Adrenal gland (tissue), 12 donors: Measurements from ENCODE around the gene MYO18A. TPM values are rescaled to one million over a fixed set of nuclear protein-coding genes. Genes with fewer than 3 reads are reported as not detected.

Experiments
- DNase-seq, 7 donors: peaks; one replicate each; pipeline ENCODE4 v3.0.0-alpha.2; 2019 to 2020
- H3K27ac ChIP-seq, 5 donors: fragments of 200-600 bp; sonication (generic) in 4 of 5; 1 replicate in 3 of 5; 2 replicates in 2 of 5; pipeline versions ENCODE4 v1.5.1 to v1.8.0; 2016 to 2020; ENCODE audit warnings: mild to moderate bottlenecking in 1 of 5
- H3K27me3 ChIP-seq: fragments of 200-600 bp; 2 replicates; pipeline ENCODE4 v1.8.0; 2021
- H3K36me3 ChIP-seq, 2 donors: fragments of 200-600 bp; replicated peaks in 1 of 2; 1 replicate in 1 of 2; 2 replicates in 1 of 2; pipeline versions ENCODE4 v1.5.1 to v1.8.0; 2018 to 2022
- H3K4me1 ChIP-seq, 2 donors: fragments of 200-600 bp; replicated peaks in 1 of 2; 1 replicate in 1 of 2; 2 replicates in 1 of 2; pipeline versions ENCODE4 v1.5.1 to v1.8.0; 2018 to 2021
- H3K4me3 ChIP-seq, 4 donors: fragments of 200-600 bp; sonication (generic) in 3 of 4; one replicate each; pipeline ENCODE4 v1.5.1; 2016 to 2018
- H3K9me3 ChIP-seq, 3 donors: fragments of 200-600 bp; sonication (generic) in 1 of 3; replicated peaks in 1 of 3; 1 replicate in 2 of 3; 2 replicates in 1 of 3; pipeline versions ENCODE4 v1.5.1 to v1.8.0; 2016 to 2021
- CTCF ChIP-seq, 6 experiments: fragments of 450-650 bp in 4 of 6; fragments of 200-600 bp in 2 of 6; sonication (generic) in 1 of 6; IDR thresholded peaks; 1 replicate in 5 of 6; 2 replicates in 1 of 6; pipeline versions ENCODE4 v1.5.1 to v1.8.0; 2016 to 2021; ENCODE audit warnings: antibody characterized with exemption in 6 of 6, mild to moderate bottlenecking in 2 of 6, moderate library complexity in 1 of 6
- POLR2A ChIP-seq, 2 donors: fragments of 450-650 bp; IDR thresholded peaks; one replicate each; pipeline ENCODE4 v1.6.1; 2017; ENCODE audit warnings: antibody characterized with exemption in 2 of 2, mild to moderate bottlenecking in 2 of 2, moderate library complexity in 1 of 2
- WGBS, 4 donors: extraction: QIAGEN DNeasy Blood & Tissue Kit in 2 of 4; methylation state at CpG; one replicate each; pipeline versions ENCODE4 v1.1.5 to v1.1.7; 2013 to 2017; 5-methylcytosine and 5-hydroxymethylcytosine counted together
- intact Hi-C, 2 donors: fragments of 100-400 bp; cut with DNase I; formaldehyde crosslinking; loops; one replicate each; pipeline versions ENCODE4 v1.14.1 to v1.15.0; 2022 to 2023
- polyA plus RNA-seq, 3 donors: library from polyadenylated mRNA; stranded (reverse); fragments of 200-250 nt in 2 of 3; fragments of 350-450 nt in 1 of 3; fragmentation: Illumina TruSeq in 1 of 3; extraction: RNeasy Lipid Tissue Mini Kit (QIAGEN cat#74804) in 1 of 3; gene quantifications; one replicate each; pipeline ENCODE4 v1.2.3, GENCODE V29; 2013 to 2014
- total RNA-seq, 9 donors: library from RNA; depleted of rRNA in 4 of 9; stranded (reverse); fragments of >200 nt in 4 of 9; fragments of 120-200 nt in 1 of 9; fragmentation: NEBNext Ultra II Directional in 1 of 9; extraction: Animal tissue kit (Norgen Biotek cat#: 25700) in 1 of 9; gene quantifications; one replicate each; pipeline versions ENCODE4 v1.1.0 to v1.2.4, GENCODE V29; 2013 to 2023
- donor health status: healthy with polysubstance abuse.
- donor health status: Bipolar disorder and iron deficiency.
- donor health status: DM: yes; HTN: yes; CAD: no.
- donor health status: DM: no; HTN: no; CAD: no.
- donor health status: DM: no; HTN: no; CAD: no.
- donor health status: DM: yes; HTN: yes; CAD: no.

The MYO18A gene
- total and polyA plus RNA-seq, 12 donors: 19.6 to 95.6 (median 40.7) TPM

- H3K27ac ChIP-seq: no peak overlapping the region
- peaks cover 0 to 80% of the 10 kb centered on the region in 2 donors for H3K36me3 ChIP-seq
- DNase-seq: no peak
- H3K4me3 ChIP-seq: no peak overlapping the region
- H3K4me1 ChIP-seq: no peaks in the 10 kb centered on the region
- H3K27me3 ChIP-seq: no peaks in the 10 kb centered on the region
- no peaks in the 10 kb centered on the region for H3K9me3 ChIP-seq
- TF ChIP-seq CTCF (IDR thresholded peaks at IDR 0.05): no peak
- no peak for TF ChIP-seq POLR2A (IDR thresholded peaks at IDR 0.05)
- intact Hi-C loops: no loop called here
- WGBS, 4 donors: 79 to 89% (median 85%) methylated on average over 6 of the region's 6 CpGs
These were observed 84.1 kb downstream of the MYO18A start for GRCh38 chr17:29096094-29096493.

- intact Hi-C loops: no loop called here
These were observed 84.8 kb downstream of the MYO18A start for GRCh38 chr17:29095439-29095838.

GRCh38 chr17:29094101-29094708 lies 86.0 kb downstream of the MYO18A start:
- no peak overlapping the region for H3K4me3 ChIP-seq
- H3K4me1 ChIP-seq: no peaks in the 10 kb centered on the region
- no peak for DNase-seq
- H3K9me3 ChIP-seq: no peaks in the 10 kb centered on the region
- H3K36me3 ChIP-seq: peaks cover 0 to 93% of the 10 kb centered on the region in 2 donors
- WGBS, 4 donors: 85 to 92% (median 90%) methylated on average over 10 to 11 of the region's 11 CpGs
- TF ChIP-seq POLR2A (IDR thresholded peaks at IDR 0.05): no peak
- no peak for TF ChIP-seq CTCF (IDR thresholded peaks at IDR 0.05)
- intact Hi-C loops: no loop called here
- no peak overlapping the region for H3K27ac ChIP-seq
- no peaks in the 10 kb centered on the region for H3K27me3 ChIP-seq

More at GRCh38 chr17:29095439-29095838, 84.8 kb downstream of the MYO18A start:
- no peak for DNase-seq
- Histone ChIP-seq H3K27ac (no peak overlapping the region), H3K4me3 (no peak overlapping the region), H3K4me1 (no peaks in the 10 kb centered on the region), H3K9me3 (no peaks in the 10 kb centered on the region), H3K36me3 (peaks cover 0 to 82% of the 10 kb centered on the region in 2 donors), H3K27me3 (no peaks in the 10 kb centered on the region)
- WGBS, 4 donors: 91 to 94% (median 93%) methylated on average over 6 of the region's 6 CpGs
- no peak for TF ChIP-seq POLR2A (IDR thresholded peaks at IDR 0.05)
- TF ChIP-seq CTCF (IDR thresholded peaks at IDR 0.05): no peak

GRCh38 chr17:29093090-29093871 lies 86.9 kb downstream of the MYO18A start:
- Histone ChIP-seq H3K27ac (no peak overlapping the region), H3K27me3 (no peaks in the 10 kb centered on the region), H3K36me3 (peaks cover 0 to 97% of the 10 kb centered on the region in 2 donors), H3K4me3 (no peak overlapping the region), H3K9me3 (no peaks in the 10 kb centered on the region), H3K4me1 (no peaks in the 10 kb centered on the region)
- 94 to 98% (median 96%) methylated on average over 13 to 20 of the region's 20 CpGs for WGBS, 4 donors
- intact Hi-C loops: no loop called here
- no peak for TF ChIP-seq POLR2A (IDR thresholded peaks at IDR 0.05)
- TF ChIP-seq CTCF (IDR thresholded peaks at IDR 0.05): no peak
- DNase-seq: no peak
